ENCODE measurements around the gene CRYBG2.

GRCh38 chr1:26321315-26322041 lies 32.5 kb downstream of the CRYBG2 start:
- TF ChIP-seq MAX (IDR thresholded peaks at IDR 0.05; ENCODE audit: low read depth, low read length) (no peak; the same call in 1 of the 2 replicates), CTCF (IDR thresholded peaks at IDR 0.05; ENCODE audit: low read depth, low read length) (peak; percentile 68)
